GM21526 (cell line): ENCODE results near the gene UBE3D.
"Not testable (repeated sequence)": the region's sequence is repeated elsewhere in the genome, so short reads cannot be mapped to it uniquely, and the experiment has no call there.

Experiments used
- ATAC-seq: cut with Tn5 transposase; IDR thresholded peaks from one replicate; pipeline ENCODE4 v1.9.1; 2021; ENCODE audit warnings: moderate library complexity; ENCODE audit not compliant: unreplicated experiment, low FRiP score

Gene UBE3D

GRCh38 chr6:82878812-82879211, 186.8 kb downstream of the UBE3D start:
- ATAC-seq = no peak

DNA sequence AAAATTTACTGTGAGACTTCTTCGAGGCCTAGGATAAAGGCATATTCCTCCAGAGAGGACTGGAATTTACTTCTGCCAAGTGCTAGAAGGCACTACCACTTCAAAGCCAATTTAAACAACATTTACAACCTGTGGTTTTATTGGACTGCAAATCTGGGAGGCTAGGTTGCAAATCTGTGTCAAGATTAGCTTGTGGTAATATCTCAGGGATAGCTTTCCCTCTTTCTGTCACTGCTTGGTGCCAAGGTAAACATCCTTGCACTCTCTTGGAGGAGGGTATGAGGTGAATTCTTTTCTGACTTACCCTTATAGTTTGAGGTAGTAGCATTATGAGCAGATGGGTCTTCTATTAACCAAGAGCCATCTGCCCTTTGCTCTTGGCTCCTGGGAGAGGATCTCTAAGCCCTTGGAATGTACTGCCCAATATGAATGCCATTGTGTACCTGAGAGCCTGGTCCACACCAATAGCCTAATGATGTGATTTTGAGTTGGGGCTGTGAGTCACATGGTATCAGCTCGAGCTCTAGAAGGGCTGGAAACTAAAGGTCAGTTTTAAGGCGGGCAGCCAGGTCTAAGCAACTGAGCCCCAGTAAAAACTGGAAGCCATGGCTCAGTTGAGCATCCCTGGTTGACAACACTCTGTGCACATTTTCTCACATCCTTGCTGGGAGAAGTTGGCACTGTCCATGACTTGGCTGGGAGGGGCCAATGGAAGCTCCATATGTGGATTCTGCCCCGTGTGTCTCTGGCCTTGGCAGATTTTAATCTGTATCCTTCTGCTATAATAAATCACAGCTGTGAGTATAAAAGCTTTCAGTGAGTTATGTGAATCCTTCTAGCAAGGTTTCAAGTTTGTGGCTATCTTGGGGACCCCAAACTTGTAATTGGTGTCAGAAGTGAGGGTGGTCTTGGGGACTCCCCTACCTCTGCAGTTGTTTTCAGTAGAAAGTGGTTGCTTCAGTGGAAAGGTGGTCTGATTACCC, 188.1 kb downstream of the UBE3D start:
- no peak for ATAC-seq

- no peak for ATAC-seq
Observed at GRCh38 chr6:82875573-82876185, 190.0 kb downstream of the UBE3D start.

DNA sequence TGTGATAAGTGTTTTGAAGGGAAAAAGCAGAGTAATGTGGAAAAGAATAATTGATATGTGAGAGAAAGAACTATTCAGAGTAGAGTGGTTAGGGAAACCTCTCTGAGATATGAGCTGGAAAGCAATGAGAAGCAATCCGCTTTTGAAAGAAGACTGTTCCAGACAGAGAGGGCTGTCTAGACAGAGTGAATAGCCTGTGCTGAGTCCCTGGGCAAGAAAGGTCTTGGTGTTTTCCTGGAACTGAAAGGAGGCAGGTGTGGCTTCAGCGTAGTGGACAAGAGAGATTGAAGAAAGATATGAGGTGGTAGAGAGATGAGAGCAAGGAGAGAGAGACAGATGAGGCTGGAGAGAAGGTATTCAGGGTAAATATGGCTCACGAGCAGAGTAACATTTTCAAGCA, 190.8 kb downstream of the UBE3D start:
- ATAC-seq = no peak

GRCh38 chr6:82872185-82872584, 193.5 kb downstream of the UBE3D start:
- ATAC-seq = no peak

DNA sequence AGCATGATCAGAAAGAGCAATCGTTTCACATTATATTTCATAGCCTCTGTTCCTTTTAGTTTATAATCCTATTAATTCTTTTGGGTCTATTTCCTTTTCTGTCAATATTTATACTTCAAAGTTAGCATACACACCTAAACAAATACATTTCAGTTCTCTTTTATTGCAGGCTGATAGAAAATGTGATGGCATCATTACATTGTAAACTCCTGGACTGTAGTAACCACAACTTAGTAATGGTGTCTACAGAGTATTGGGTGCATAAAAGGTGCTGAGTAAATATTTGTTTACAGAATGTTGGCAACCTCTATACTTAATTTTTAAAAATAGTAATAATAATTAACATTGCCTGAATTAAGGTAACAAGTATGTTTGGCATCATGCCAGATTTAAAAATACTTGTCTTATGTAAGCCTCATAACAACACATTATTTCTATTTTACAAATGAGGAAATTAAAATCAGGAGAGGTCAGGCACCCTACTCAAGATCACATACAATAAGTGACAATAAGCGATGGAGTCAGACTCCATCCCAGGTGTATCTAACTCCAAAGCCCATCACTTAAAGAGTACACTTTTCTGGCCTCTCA, 195.0 kb downstream of the UBE3D start:
- no peak for ATAC-seq

- no peak for ATAC-seq
Observed at GRCh38 chr6:82869493-82869892, 196.1 kb downstream of the UBE3D start.

- no peak for ATAC-seq
Observed at GRCh38 chr6:82867946-82868345, 197.7 kb downstream of the UBE3D start.

GRCh38 chr6:82866446-82866845, 199.2 kb downstream of the UBE3D start:
- ATAC-seq = no peak

- ATAC-seq = no peak
Observed at GRCh38 chr6:82865461-82865860, 200.2 kb downstream of the UBE3D start.

DNA sequence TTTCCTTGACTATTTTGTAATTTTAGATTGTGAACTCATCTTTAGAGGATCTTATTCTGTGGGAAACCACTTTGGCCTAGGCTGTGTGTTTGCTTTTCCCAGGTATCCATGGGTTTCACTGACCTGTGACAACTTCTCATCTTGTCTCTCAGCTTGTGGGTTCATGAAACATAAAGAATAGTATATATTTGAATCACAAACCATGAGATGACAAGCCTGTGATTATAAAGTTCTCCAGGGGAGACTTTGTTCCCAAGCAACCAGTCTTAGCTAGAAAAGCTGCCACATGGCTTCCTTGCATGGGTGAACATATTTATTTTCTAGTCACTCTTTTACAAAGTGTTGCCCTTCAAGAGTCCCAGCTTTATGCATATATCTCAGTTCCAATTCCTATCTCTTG, 201.9 kb downstream of the UBE3D start:
- no peak for ATAC-seq

DNA sequence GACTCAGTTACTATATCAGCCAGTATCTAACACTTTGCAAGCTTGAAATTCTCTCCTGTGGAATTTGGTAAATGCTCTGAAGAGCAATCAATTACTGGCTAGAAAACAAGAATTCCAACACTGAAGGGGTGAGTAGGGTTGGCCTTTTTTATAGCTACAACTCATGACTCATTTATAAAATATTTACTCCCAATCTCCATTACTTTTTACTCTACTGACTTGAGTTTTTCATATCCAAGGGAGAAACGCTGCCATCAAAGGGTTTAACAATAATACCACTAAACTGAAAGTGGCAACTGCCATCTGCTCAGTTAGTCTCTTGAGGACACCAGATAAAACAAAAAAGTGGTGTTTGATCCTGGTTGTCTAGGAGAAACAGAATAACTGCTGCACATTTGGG, 203.1 kb downstream of the UBE3D start:
- ATAC-seq = no peak

DNA sequence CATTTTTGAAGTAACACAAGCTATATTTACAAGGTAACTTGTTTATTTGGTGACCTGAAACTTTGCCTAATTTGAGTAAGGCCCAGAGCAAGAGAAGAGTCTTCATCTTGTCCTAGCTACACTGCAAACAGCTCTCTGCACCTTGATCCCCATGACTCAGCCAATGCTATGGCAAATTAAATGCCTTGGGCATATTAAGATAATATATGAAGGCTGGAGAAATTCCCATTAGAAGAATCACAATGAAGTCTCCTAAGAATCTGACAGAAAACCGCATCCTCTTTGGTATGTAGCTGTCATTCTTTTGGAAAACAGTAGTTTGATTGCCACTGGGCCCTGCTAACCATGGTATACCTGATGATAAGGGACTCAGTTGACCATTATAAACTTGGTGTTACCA, 204.5 kb downstream of the UBE3D start:
- no peak for ATAC-seq

DNA sequence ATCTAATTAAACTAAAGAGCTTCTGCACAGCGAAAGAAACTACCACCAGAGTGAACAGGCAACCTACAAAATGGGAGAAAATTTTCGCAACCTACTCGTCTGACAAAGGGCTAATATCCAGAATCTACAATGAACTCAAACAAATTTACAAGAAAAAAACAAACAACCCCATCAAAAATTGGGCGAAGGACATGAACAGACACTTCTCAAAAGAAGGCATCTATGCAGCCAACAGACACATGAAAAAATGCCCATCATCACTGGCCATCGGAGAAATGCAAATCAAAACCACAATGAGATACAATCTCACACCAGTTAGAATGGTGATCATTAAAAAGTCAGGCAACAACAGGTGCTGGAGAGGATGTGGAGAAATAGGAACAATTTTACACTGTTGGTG, 209.6 kb downstream of the UBE3D start:
- not testable (repeated sequence) for ATAC-seq

DNA sequence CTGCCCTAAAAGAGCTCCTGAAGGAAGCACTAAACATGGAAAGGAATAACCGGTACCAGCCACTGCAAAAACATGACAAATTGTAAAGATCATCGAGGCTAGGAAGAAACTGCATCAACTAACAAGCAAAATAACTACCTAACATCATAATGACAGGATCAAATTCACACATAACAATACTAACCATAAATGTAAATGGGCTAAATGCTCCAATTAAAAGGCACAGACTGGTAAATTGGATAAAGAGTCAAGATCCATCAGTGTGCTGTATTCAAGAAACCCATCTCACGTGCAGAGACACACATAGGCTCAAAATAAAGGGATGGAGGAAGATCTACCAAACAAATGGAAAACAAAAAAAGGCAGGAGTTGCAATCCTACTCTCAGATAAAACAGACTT, 212.7 kb downstream of the UBE3D start:
- ATAC-seq = not testable (repeated sequence)

DNA sequence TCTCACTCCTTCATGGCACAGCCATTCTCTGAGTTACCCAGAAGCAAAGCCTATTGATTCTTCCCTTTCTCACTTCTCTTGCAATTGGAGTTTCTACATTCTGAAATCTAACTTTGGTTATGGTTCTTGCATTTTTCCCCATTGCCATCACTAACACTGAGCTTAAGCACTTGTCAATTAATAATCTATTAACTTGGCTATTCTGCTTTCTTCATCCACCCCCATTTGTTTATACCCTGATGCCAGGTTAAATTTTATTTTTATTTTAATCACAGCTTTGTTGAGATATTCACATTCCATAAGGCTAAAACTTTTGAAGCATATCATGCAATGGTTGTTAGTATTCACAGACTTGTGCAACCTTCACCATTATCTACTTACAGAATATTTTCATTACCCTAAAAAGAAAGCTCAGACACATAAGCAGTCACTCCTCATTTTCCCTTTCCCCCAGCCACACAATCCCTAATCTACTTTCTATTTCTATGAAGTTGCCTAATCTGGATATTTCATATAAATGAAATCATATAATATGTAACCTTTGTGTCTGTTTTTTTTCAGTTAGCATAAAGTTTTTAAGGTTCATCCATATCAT, 222.3 kb downstream of the UBE3D start:
- ATAC-seq = no peak

DNA sequence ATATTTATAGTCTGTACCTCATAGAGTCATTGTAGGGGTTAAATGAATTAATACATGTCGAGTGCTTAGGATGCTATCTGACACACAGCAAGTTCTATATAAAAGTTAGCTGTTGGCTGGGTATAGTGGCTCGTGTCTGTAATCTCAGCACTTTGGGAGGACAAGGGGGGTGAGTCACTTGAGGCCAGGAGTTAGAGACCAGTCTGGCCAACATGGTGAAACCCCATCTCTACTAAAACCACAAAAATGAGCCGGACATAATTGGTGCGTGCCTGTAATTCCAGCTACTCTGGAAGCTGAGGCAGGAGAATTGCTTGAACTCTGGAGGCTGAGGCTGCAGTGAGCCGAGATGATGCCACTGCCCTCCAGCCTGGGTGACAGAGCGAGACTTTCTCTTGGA, 222.9 kb downstream of the UBE3D start:
- no peak for ATAC-seq
